Naive B cell (primary cell): Measurements from ENCODE around the gene ARMC8. TPM values are rescaled to one million over a fixed set of nuclear protein-coding genes. Genes with fewer than 3 reads are reported as not detected.

Source experiments
- ATAC-seq, 2 donors: fragments of 150-1000 bp; cut with Tn5 transposase; 2 replicates each; pipeline ENCODE4 v1.10.0; 2021; ENCODE audit warnings: low read depth in 2 of 2, mild to moderate bottlenecking in 2 of 2, moderate library complexity in 2 of 2
- DNase-seq: peaks from one replicate; pipeline ENCODE4 v3.0.0; 2022
- H3K27ac Mint-ChIP-seq, 6 donors: one replicate each; pipeline ENCODE4 v1.8.0; 2020 to 2022; ENCODE audit warnings: mild to moderate bottlenecking in 6 of 6, mixed read lengths in 6 of 6, moderate library complexity in 5 of 6, inconsistent platforms in 2 of 6
- H3K27me3 Mint-ChIP-seq, 3 donors: one replicate each; pipeline ENCODE4 v1.8.0; 2021 to 2022; ENCODE audit warnings: mixed read lengths in 3 of 3, mild to moderate bottlenecking in 1 of 3
- H3K36me3 Mint-ChIP-seq, 2 donors: one replicate each; pipeline ENCODE4 v1.8.0; 2020 to 2022; ENCODE audit warnings: mixed read lengths in 2 of 2, inconsistent platforms in 1 of 2, mild to moderate bottlenecking in 1 of 2
- H3K4me1 Mint-ChIP-seq, 3 donors: one replicate each; pipeline ENCODE4 v1.8.0; 2020 to 2022; ENCODE audit warnings: mixed read lengths in 3 of 3, inconsistent platforms in 1 of 3, mild to moderate bottlenecking in 1 of 3, moderate library complexity in 1 of 3
- H3K4me3 Mint-ChIP-seq, 8 donors: one replicate each; pipeline ENCODE4 v1.8.0; 2020 to 2022; ENCODE audit warnings: mild to moderate bottlenecking in 8 of 8, mixed read lengths in 8 of 8, moderate library complexity in 8 of 8, inconsistent platforms in 2 of 8
- H3K9me3 Mint-ChIP-seq, 7 donors: one replicate each; pipeline ENCODE4 v1.8.0; 2020 to 2022; ENCODE audit warnings: mixed read lengths in 7 of 7, mild to moderate bottlenecking in 5 of 7, inconsistent platforms in 2 of 7, moderate library complexity in 1 of 7
- polyA plus RNA-seq, 6 donors: library from polyadenylated mRNA; unstranded; fragments of 300-500 nt; fragmentation: Illumina TruSeq; gene quantifications; one replicate each; pipeline ENCODE4 v1.2.3, GENCODE V29; 2021; ENCODE audit warnings: low read depth in 6 of 6

ARMC8 gene
- polyA plus RNA-seq, 6 donors from 2014 or later, result 47.4 to 70.5 (median 57.3) TPM

GRCh38 chr3:138308783-138309182 lies 121.7 kb downstream of the ARMC8 start:
- Mint-ChIP-seq H3K4me3 (peak overlapping the region in 2 of 8 donors; percentile 37 to 48), H3K27me3 (peaks cover 15 to 60% (median 34%) of the 10 kb centered on the region in 3 donors), H3K27ac (no peak overlapping the region), H3K4me1 (no peaks in the 10 kb centered on the region), H3K9me3 (peaks cover 24 to 61% (median 42%) of the 10 kb centered on the region in 7 donors), H3K36me3 (peaks cover 5 to 35% of the 10 kb centered on the region in 2 donors)
- DNase-seq (no peak), ATAC-seq (no peak)

- no peak overlapping the region for H3K4me3 Mint-ChIP-seq
- H3K27ac Mint-ChIP-seq, result no peak overlapping the region
- peaks cover 5 to 35% of the 10 kb centered on the region in 2 donors for H3K36me3 Mint-ChIP-seq
- H3K27me3 Mint-ChIP-seq, result peaks cover 21 to 66% (median 34%) of the 10 kb centered on the region in 3 donors
- H3K4me1 Mint-ChIP-seq, result no peaks in the 10 kb centered on the region
- ATAC-seq (no peak), DNase-seq (no peak)
- peaks cover 24 to 61% (median 42%) of the 10 kb centered on the region in 7 donors for H3K9me3 Mint-ChIP-seq
Observed at GRCh38 chr3:138310494-138310893, 123.4 kb downstream of the ARMC8 start.

GRCh38 chr3:138314751-138315150 lies 127.7 kb downstream of the ARMC8 start:
- Mint-ChIP-seq H3K36me3 (peaks cover 0 to 13% of the 10 kb centered on the region in 2 donors), H3K27me3 (peaks cover 15 to 52% (median 28%) of the 10 kb centered on the region in 3 donors), H3K27ac (no peak overlapping the region), H3K4me1 (no peaks in the 10 kb centered on the region), H3K4me3 (no peak overlapping the region), H3K9me3 (peaks cover 9 to 39% (median 21%) of the 10 kb centered on the region in 7 donors)
- DNase-seq (no peak), ATAC-seq (no peak)

- Mint-ChIP-seq H3K4me3 (no peak overlapping the region), H3K27me3 (peaks cover 21 to 39% (median 31%) of the 10 kb centered on the region in 3 donors), H3K4me1 (no peaks in the 10 kb centered on the region), H3K27ac (no peak overlapping the region), H3K36me3 (no peaks in the 10 kb centered on the region), H3K9me3 (peaks cover 0 to 10% (median under 1%) of the 10 kb centered on the region in 7 donors)
- no peak for DNase-seq
- no peak for ATAC-seq
Observed at GRCh38 chr3:138317687-138318086, 130.6 kb downstream of the ARMC8 start.

- Mint-ChIP-seq H3K4me1 (peaks cover 2 to 5% (median 2%) of the 10 kb centered on the region in 3 donors), H3K27me3 (peaks cover 30 to 52% (median 42%) of the 10 kb centered on the region in 3 donors), H3K36me3 (no peaks in the 10 kb centered on the region), H3K9me3 (peaks cover 0 to 5% (median 0%) of the 10 kb centered on the region in 7 donors), H3K4me3 (no peak overlapping the region), H3K27ac (no peak overlapping the region)
- DNase-seq (no peak), ATAC-seq (no peak)
Observed at GRCh38 chr3:138323971-138324370, 136.9 kb downstream of the ARMC8 start.

GRCh38 chr3:138325990-138326389 lies 138.9 kb downstream of the ARMC8 start:
- Mint-ChIP-seq H3K27me3 (peaks cover 23 to 42% (median 38%) of the 10 kb centered on the region in 3 donors), H3K27ac (no peak overlapping the region), H3K36me3 (no peaks in the 10 kb centered on the region), H3K9me3 (peaks cover 0 to 5% (median 0%) of the 10 kb centered on the region in 7 donors), H3K4me1 (peaks cover 12 to 14% (median 12%) of the 10 kb centered on the region in 3 donors), H3K4me3 (no peak overlapping the region)
- no peak for ATAC-seq
- no peak for DNase-seq

- DNase-seq (no peak), ATAC-seq (no peak)
- H3K4me1 Mint-ChIP-seq, result peaks cover 12 to 14% (median 12%) of the 10 kb centered on the region in 3 donors
- H3K9me3 Mint-ChIP-seq, result no peaks in the 10 kb centered on the region
- H3K27ac Mint-ChIP-seq, result no peak overlapping the region
- peaks cover 15 to 32% (median 31%) of the 10 kb centered on the region in 3 donors for H3K27me3 Mint-ChIP-seq
- no peak overlapping the region for H3K4me3 Mint-ChIP-seq
- no peaks in the 10 kb centered on the region for H3K36me3 Mint-ChIP-seq
Observed at GRCh38 chr3:138326866-138327595, 139.9 kb downstream of the ARMC8 start.

- Mint-ChIP-seq H3K36me3 (no peaks in the 10 kb centered on the region), H3K4me1 (peaks cover 12 to 14% (median 12%) of the 10 kb centered on the region in 3 donors), H3K9me3 (no peaks in the 10 kb centered on the region), H3K27me3 (peaks cover 21 to 35% (median 31%) of the 10 kb centered on the region in 3 donors), H3K27ac (no peak overlapping the region), H3K4me3 (no peak overlapping the region)
- DNase-seq (no peak), ATAC-seq (no peak)
Observed at GRCh38 chr3:138327831-138328230, 140.7 kb downstream of the ARMC8 start.

GRCh38 chr3:138328341-138328740 lies 141.2 kb downstream of the ARMC8 start:
- no peaks in the 10 kb centered on the region for H3K36me3 Mint-ChIP-seq
- H3K27ac Mint-ChIP-seq, result no peak overlapping the region
- peaks cover 12 to 14% (median 12%) of the 10 kb centered on the region in 3 donors for H3K4me1 Mint-ChIP-seq
- no peak for DNase-seq
- no peak for ATAC-seq
- H3K4me3 Mint-ChIP-seq, result peak overlapping the region in 3 of 8 donors; percentile 30 to 92 (median 48)
- H3K27me3 Mint-ChIP-seq, result peaks cover 20 to 30% (median 26%) of the 10 kb centered on the region in 3 donors
- no peaks in the 10 kb centered on the region for H3K9me3 Mint-ChIP-seq

GRCh38 chr3:138329127-138329983 lies 142.3 kb downstream of the ARMC8 start, which contains the start of gene NME9:
Gene NME9, minus strand, starts transcription at chr3:138329851. Its CDS starts 516 bp downstream, at chr3:138329335.
- peaks cover 18 to 22% (median 22%) of the 10 kb centered on the region in 3 donors for H3K27me3 Mint-ChIP-seq
- H3K27ac Mint-ChIP-seq, result peak within 1 kb of the TSS in 5 of 6 donors; percentile 22 to 92 (median 47)
- peak; percentile 61 for DNase-seq
- no peaks in the 10 kb centered on the region for H3K36me3 Mint-ChIP-seq
- H3K9me3 Mint-ChIP-seq, result no peaks in the 10 kb centered on the region
- ATAC-seq, result peak; percentile 80 to 83
- peaks cover 12 to 14% (median 12%) of the 10 kb centered on the region in 3 donors for H3K4me1 Mint-ChIP-seq
- peak within 1 kb of the TSS; percentile 86 to 97 (median 92) for H3K4me3 Mint-ChIP-seq

GRCh38 chr3:138329984-138330293 lies 142.8 kb downstream of the ARMC8 start:
- H3K27ac Mint-ChIP-seq, result peak overlapping the region in 2 of 6 donors; percentile 28 to 47
- no peak for DNase-seq

GRCh38 chr3:138331143-138331894 lies 144.2 kb downstream of the ARMC8 start:
- no peaks in the 10 kb centered on the region for H3K9me3 Mint-ChIP-seq
- H3K36me3 Mint-ChIP-seq, result no peaks in the 10 kb centered on the region
- H3K4me1 Mint-ChIP-seq, result peaks cover 12 to 14% (median 12%) of the 10 kb centered on the region in 3 donors
- DNase-seq (no peak), ATAC-seq (no peak)
- peak overlapping the region in 2 of 8 donors; percentile 5 to 54 for H3K4me3 Mint-ChIP-seq
- no peak overlapping the region for H3K27ac Mint-ChIP-seq
- H3K27me3 Mint-ChIP-seq, result peaks cover 19 to 35% (median 21%) of the 10 kb centered on the region in 3 donors

More at GRCh38 chr3:138329984-138330293, 142.8 kb downstream of the ARMC8 start:
- Mint-ChIP-seq H3K9me3 (no peaks in the 10 kb centered on the region), H3K36me3 (no peaks in the 10 kb centered on the region), H3K27me3 (peaks cover 13 to 28% (median 19%) of the 10 kb centered on the region in 3 donors), H3K4me3 (peak overlapping the region; percentile 86 to 97 (median 92)), H3K4me1 (peaks cover 12 to 14% (median 12%) of the 10 kb centered on the region in 3 donors)
- no peak for ATAC-seq
